CMK (cell line): Measurements from ENCODE around the gene C2CD4B.

Experiments used
- DNase-seq: peaks from one replicate; pipeline ENCODE4 v3.0.0-alpha.2; 2010; ENCODE audit warnings: low read depth

C2CD4B gene

GRCh38 chr15:62165104-62165792 is at the start of gene C2CD4B:
Gene C2CD4B (minus strand): TSS chr15:62165285. CDS start chr15:62164984, 301 bp downstream.
- no peak for DNase-seq

GRCh38 chr15:62212741-62213140 is 47.7 kb upstream of the C2CD4B start:
- no peak for DNase-seq

GRCh38 chr15:62211348-62211747 is 46.3 kb upstream of the C2CD4B start:
- no peak for DNase-seq

GRCh38 chr15:62209821-62210220 is 44.7 kb upstream of the C2CD4B start:
- no peak for DNase-seq

- DNase-seq, result no peak
Measured at GRCh38 chr15:62209322-62209721, 44.2 kb upstream of the C2CD4B start.

- no peak for DNase-seq
Measured at GRCh38 chr15:62208884-62209283, 43.8 kb upstream of the C2CD4B start.

- no peak for DNase-seq
Measured at GRCh38 chr15:62208367-62208766, 43.3 kb upstream of the C2CD4B start.

- DNase-seq, result no peak
Measured at GRCh38 chr15:62190675-62191074, 25.6 kb upstream of the C2CD4B start.

GRCh38 chr15:62190274-62190673 is 25.2 kb upstream of the C2CD4B start:
- DNase-seq, result no peak

- DNase-seq, result no peak
Measured at GRCh38 chr15:62188744-62189143, 23.7 kb upstream of the C2CD4B start.

GRCh38 chr15:62187910-62188309 is 22.8 kb upstream of the C2CD4B start:
- DNase-seq, result no peak

GRCh38 chr15:62187425-62187824 is 22.3 kb upstream of the C2CD4B start:
- DNase-seq, result no peak

GRCh38 chr15:62186578-62186977 is 21.5 kb upstream of the C2CD4B start:
- DNase-seq, result no peak

GRCh38 chr15:62183130-62183529 is 18.0 kb upstream of the C2CD4B start:
- no peak for DNase-seq

- DNase-seq, result no peak
Measured at GRCh38 chr15:62173215-62173614, 8.1 kb upstream of the C2CD4B start.

- no peak for DNase-seq
Measured at GRCh38 chr15:62171882-62172281, 6.8 kb upstream of the C2CD4B start.

GRCh38 chr15:62165793-62166375 is 799 bp upstream of the C2CD4B start:
- no peak for DNase-seq

- no peak for DNase-seq
Measured at GRCh38 chr15:62164396-62165103, 535 bp downstream of the C2CD4B start.

GRCh38 chr15:62164014-62164395 is 1.1 kb downstream of the C2CD4B start:
- DNase-seq, result no peak

- no peak for DNase-seq
Measured at GRCh38 chr15:62163397-62164013, 1.6 kb downstream of the C2CD4B start.

GRCh38 chr15:62153228-62153627 is 11.9 kb downstream of the C2CD4B start:
- no peak for DNase-seq

- DNase-seq, result no peak
Measured at GRCh38 chr15:62150445-62150844, 14.6 kb downstream of the C2CD4B start.

GRCh38 chr15:62149729-62150128 is 15.4 kb downstream of the C2CD4B start:
- DNase-seq, result no peak
